Pancreas (tissue), 10 donors: ENCODE measurements around the gene EIF5AL1. TPM values are rescaled to one million over a fixed set of nuclear protein-coding genes. Genes with fewer than 3 reads are reported as not detected.

ENCODE experiments used
- ATAC-seq, 4 donors: fragments of 200-7000 bp; cut with Tn5 transposase; one replicate each; pipeline versions ENCODE4 v1.8.0 to v1.9.1; 2020; ENCODE audit warnings: mild to moderate bottlenecking in 4 of 4, moderate library complexity in 4 of 4
- DNase-seq, 6 donors: peaks; one replicate each; pipeline ENCODE4 v3.0.0-alpha.2; 2020
- FAIRE-seq: peaks from 2 replicates; lab custom pipeline; 2012; peaks lifted over from hg19 to GRCh38; lab: Jason Lieb, UNC
- H3K27ac ChIP-seq, 4 donors: fragments of 200-600 bp; sonication (generic); 1 replicate in 3 of 4; 2 replicates in 1 of 4; pipeline versions ENCODE4 v1.5.0 to v1.8.0; 2020
- H3K27me3 ChIP-seq, 4 donors: fragments of 200-600 bp; one replicate each; pipeline ENCODE4 v1.8.0; 2021
- H3K36me3 ChIP-seq, 3 donors: fragments of 200-600 bp; sonication (generic) in 1 of 3; one replicate each; pipeline versions ENCODE4 v1.5.0 to v1.8.0; 2020 to 2021
- H3K4me1 ChIP-seq, 3 donors: fragments of 200-600 bp; one replicate each; pipeline ENCODE4 v1.8.0; 2021
- H3K4me3 ChIP-seq, 4 donors: fragments of 200-600 bp; sonication (generic) in 2 of 4; one replicate each; pipeline versions ENCODE4 v1.5.0 to v1.8.0; 2020 to 2021
- H3K9me3 ChIP-seq, 4 donors: fragments of 200-600 bp; one replicate each; pipeline ENCODE4 v1.8.0; 2021
- WGBS, 2 donors: extraction: QIAGEN DNeasy Blood & Tissue Kit; methylation state at CpG; one replicate each; pipeline ENCODE4 v1.1.7; 2013; 5-methylcytosine and 5-hydroxymethylcytosine counted together
- intact Hi-C, 3 donors: fragments of 100-400 bp; cut with DNase I; formaldehyde crosslinking; loops; one replicate each; pipeline versions ENCODE4 v1.11.1 to v1.14.2; 2022
- polyA plus RNA-seq, 2 donors: library from polyadenylated mRNA; stranded (reverse); fragments of 200-250 nt; gene quantifications; one replicate each; pipeline ENCODE4 v1.2.3, GENCODE V29; 2013
- total RNA-seq, 6 donors: library from RNA; stranded (reverse); fragmentation: NEBNext Ultra II Directional in 4 of 6; extraction: Animal tissue kit (Norgen Biotek cat#: 25700) in 4 of 6; gene quantifications; one replicate each; pipeline versions ENCODE4 v1.2.1 to v1.2.4, GENCODE V29; 2021 to 2023
- TF ChIP-seq, protein P1 (sequence below), 4 donors: fragments of 200-600 bp; sonication (generic) in 3 of 4; IDR thresholded peaks; one replicate each; pipeline versions ENCODE4 v1.5.0 to v1.8.0; 2021; ENCODE audit warnings: antibody characterized with exemption in 4 of 4
- donor health status: healthy with polysubstance abuse.
- donor health status: DM: no; HTN: no; CAD: no; lungs with moderate emphysema.
- donor health status: DM: no; HTN: no; CAD: no.
- donor health status: control.
- donor health status: control.
- donor health status: Bipolar disorder and iron deficiency.
- donor health status: DM: yes; HTN: yes; CAD: no.
- donor health status: DM: no; HTN: no; CAD: no.
- donor health status: DM: no; HTN: no; CAD: no.
- donor health status: DM: yes; HTN: yes; CAD: no.

The EIF5AL1 gene
- total and polyA plus RNA-seq, 8 donors, result 0.05 to 0.44 (median 0.33) TPM; not detected in 1

- no peak for ATAC-seq
- TF ChIP-seq, protein P1, sequence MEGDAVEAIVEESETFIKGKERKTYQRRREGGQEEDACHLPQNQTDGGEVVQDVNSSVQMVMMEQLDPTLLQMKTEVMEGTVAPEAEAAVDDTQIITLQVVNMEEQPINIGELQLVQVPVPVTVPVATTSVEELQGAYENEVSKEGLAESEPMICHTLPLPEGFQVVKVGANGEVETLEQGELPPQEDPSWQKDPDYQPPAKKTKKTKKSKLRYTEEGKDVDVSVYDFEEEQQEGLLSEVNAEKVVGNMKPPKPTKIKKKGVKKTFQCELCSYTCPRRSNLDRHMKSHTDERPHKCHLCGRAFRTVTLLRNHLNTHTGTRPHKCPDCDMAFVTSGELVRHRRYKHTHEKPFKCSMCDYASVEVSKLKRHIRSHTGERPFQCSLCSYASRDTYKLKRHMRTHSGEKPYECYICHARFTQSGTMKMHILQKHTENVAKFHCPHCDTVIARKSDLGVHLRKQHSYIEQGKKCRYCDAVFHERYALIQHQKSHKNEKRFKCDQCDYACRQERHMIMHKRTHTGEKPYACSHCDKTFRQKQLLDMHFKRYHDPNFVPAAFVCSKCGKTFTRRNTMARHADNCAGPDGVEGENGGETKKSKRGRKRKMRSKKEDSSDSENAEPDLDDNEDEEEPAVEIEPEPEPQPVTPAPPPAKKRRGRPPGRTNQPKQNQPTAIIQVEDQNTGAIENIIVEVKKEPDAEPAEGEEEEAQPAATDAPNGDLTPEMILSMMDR (IDR thresholded peaks at IDR 0.05), result no peak
- no peak for DNase-seq
- H3K4me3 ChIP-seq, result no peak overlapping the region
- no peak overlapping the region for H3K27ac ChIP-seq
- H3K36me3 ChIP-seq, result no peaks in the 10 kb centered on the region
- intact Hi-C loops, result loop anchor here in 1 of 3 donors (5.0 kb wide), 1 partner anchor 92 kb away; no protein-coding TSS in a partner anchor
- H3K4me1 ChIP-seq, result no peaks in the 10 kb centered on the region
- no peak for FAIRE-seq
- no peaks in the 10 kb centered on the region for H3K9me3 ChIP-seq
- H3K27me3 ChIP-seq, result no peaks in the 10 kb centered on the region
- WGBS, 2 donors, result 75 to 79% methylated on average over 6 of the region's 6 CpGs
Observed at GRCh38 chr10:79468841-79469585, 43.3 kb upstream of the EIF5AL1 start.

GRCh38 chr10:79470096-79470495, 42.2 kb upstream of the EIF5AL1 start:
- intact Hi-C loops, result no loop called here
- ATAC-seq (no peak), DNase-seq (no peak), FAIRE-seq (no peak)
- Histone ChIP-seq H3K4me3 (no peak overlapping the region), H3K36me3 (no peaks in the 10 kb centered on the region), H3K9me3 (no peaks in the 10 kb centered on the region), H3K27me3 (no peaks in the 10 kb centered on the region), H3K4me1 (no peaks in the 10 kb centered on the region), H3K27ac (no peak overlapping the region)
- TF ChIP-seq, protein P1 (IDR thresholded peaks at IDR 0.05), result no peak
- 89 to 90% methylated on average over 8 of the region's 8 CpGs for WGBS, 2 donors

- WGBS, 2 donors, result 91 to 92% methylated on average over 4 of the region's 4 CpGs
- no peak for DNase-seq
- Histone ChIP-seq H3K27ac (no peak overlapping the region), H3K36me3 (no peaks in the 10 kb centered on the region), H3K27me3 (no peaks in the 10 kb centered on the region), H3K4me1 (no peaks in the 10 kb centered on the region), H3K4me3 (no peak overlapping the region), H3K9me3 (no peaks in the 10 kb centered on the region)
- no peak for FAIRE-seq
- intact Hi-C loops, result no loop called here
- ATAC-seq, result no peak
- TF ChIP-seq, protein P1 (IDR thresholded peaks at IDR 0.05), result no peak
Observed at GRCh38 chr10:79471776-79472175, 40.6 kb upstream of the EIF5AL1 start.

DNA sequence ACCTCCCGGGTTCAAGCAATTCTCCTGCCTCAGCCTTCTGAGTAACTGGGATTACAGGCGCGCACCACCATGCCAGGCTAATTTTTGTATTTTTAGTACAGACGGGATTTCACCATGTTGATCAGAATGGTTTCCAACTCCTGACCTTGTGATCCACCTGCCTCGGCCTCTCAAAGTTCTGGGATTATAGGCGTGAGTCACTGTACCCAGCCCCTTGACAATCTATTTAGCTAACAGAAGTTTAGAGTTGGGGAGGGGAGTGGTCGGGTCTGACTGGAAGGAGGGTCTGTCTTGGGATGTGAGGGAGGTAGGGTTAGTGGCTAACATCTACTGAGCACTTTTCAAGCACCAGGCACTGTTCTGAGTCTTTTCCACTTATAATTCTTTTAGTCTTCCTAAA, 39.9 kb upstream of the EIF5AL1 start:
- TF ChIP-seq, protein P1 (IDR thresholded peaks at IDR 0.05), result no peak
- 80 to 91% methylated on average over 7 of the region's 7 CpGs for WGBS, 2 donors
- no peak overlapping the region for H3K27ac ChIP-seq
- no peak for ATAC-seq
- no peak overlapping the region for H3K4me3 ChIP-seq
- FAIRE-seq, result no peak
- no peak for DNase-seq
- no peaks in the 10 kb centered on the region for H3K36me3 ChIP-seq
- no peaks in the 10 kb centered on the region for H3K27me3 ChIP-seq
- H3K9me3 ChIP-seq, result no peaks in the 10 kb centered on the region
- intact Hi-C loops, result no loop called here
- H3K4me1 ChIP-seq, result no peaks in the 10 kb centered on the region

DNA sequence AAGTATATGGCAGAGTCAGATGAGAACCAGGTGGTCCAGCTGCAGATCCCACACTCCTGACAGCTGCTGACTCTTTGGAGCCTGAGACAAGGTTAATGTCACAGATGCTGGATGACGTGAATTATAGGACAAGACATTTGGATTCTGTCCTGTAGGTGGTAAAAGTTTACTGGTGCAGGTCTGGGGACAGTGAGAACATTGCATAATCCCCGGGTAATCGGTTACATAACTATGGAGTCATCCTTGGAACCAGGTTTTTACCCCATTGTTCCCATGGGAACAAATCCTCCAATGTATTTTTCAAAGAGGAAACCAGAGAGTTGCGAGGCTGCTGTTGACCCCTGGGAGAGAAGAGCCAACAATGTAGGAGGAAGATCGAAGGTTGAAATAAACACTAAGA, 39.4 kb upstream of the EIF5AL1 start:
- intact Hi-C loops, result no loop called here
- H3K36me3 ChIP-seq, result no peaks in the 10 kb centered on the region
- ATAC-seq, result no peak
- TF ChIP-seq, protein P1 (IDR thresholded peaks at IDR 0.05), result no peak
- H3K4me3 ChIP-seq, result no peak overlapping the region
- no peak for FAIRE-seq
- H3K27ac ChIP-seq, result no peak overlapping the region
- H3K4me1 ChIP-seq, result no peaks in the 10 kb centered on the region
- no peaks in the 10 kb centered on the region for H3K9me3 ChIP-seq
- WGBS, 2 donors, result 57 to 58% methylated on average over 5 of the region's 5 CpGs
- no peak for DNase-seq
- H3K27me3 ChIP-seq, result no peaks in the 10 kb centered on the region
